ENCODE results near the gene DPEP1. TPM values are rescaled to one million over a fixed set of nuclear protein-coding genes. Genes with fewer than 3 reads are reported as not detected.
A peak's percentile ranks its signal among the peaks of the same experiment; 100 is the strongest.

Gene DPEP1
- total and polyA plus RNA-seq, 2 donors from 2014 or later = 24.2 to 433 TPM

DNA sequence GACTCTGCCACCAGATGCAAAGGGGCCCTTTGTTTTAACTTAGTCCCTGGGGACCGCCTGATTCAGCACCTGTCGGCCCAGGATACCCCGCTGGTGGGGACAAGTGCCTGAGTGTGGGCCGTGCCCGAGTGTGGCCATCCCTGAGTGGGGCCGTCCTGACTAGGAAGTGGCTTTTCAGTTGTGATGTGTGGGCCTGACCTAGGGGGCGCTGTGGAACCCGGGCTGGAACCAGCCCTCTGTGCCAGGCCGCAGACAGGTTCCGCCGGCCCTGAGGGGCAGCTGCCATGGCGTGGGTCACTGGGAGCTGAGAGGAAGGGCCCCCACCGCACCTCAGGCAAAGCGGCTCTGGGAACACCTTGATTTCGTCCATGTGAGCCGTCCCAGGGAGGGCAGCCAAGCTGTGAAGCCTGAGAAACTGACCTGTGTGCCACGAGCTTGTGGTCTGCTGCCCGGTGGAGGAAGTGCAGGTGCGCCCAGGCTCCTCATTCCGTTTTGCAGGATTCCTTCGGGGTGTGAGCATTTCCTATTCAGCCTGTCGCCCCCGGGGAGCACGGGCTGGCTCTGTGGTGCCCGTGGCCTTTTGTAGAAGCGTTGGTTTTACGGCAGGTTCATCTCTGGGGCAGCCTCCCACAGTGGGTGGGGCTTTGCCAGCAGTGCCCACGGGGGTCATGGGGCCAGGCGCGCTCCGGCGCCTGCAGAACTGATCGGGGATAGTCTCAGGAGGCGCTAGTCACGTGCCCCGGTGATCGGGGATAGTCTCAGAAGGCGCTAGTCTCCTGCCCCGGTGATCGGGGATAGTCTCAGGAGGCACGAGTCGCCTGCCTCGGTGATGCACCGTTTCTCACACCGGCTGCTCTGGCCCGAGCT, 47.7 kb upstream of the DPEP1 start:
- Histone ChIP-seq H3K9ac (ENCODE audit: low read length in 3 of 3) (no peak overlapping the region), H3K4me1 (ENCODE audit: control insufficient read depth in 2 of 3, insufficient read depth in 2 of 3, low read depth in 1 of 3, low read length in 3 of 3) (peaks cover 6 to 26% (median 14%) of the 10 kb centered on the region in 3 donors), H3K4me3 (ENCODE audit: low read length in 3 of 3) (peak overlapping the region in 1 of 3 donors; percentile 17), H3K27ac (ENCODE audit: low read depth in 2 of 2, low read length in 2 of 2) (peak overlapping the region; percentile 17 to 41), H3K36me3 (ENCODE audit: control insufficient read depth in 2 of 3, insufficient read depth in 3 of 3, low read length in 3 of 3) (peaks cover 13 to 33% (median 24%) of the 10 kb centered on the region in 3 donors), H3K27me3 (ENCODE audit: control insufficient read depth, insufficient read depth, low read length) (no peaks in the 10 kb centered on the region), H3K9me3 (ENCODE audit: control insufficient read depth in 2 of 3, insufficient read depth in 1 of 3, low read length in 3 of 3) (no peaks in the 10 kb centered on the region)
- FAIRE-seq (no peak), DNase-seq (peak; percentile 64 to 82 (median 66))
- intact Hi-C loops (cut with DNase I) = no loop called here
- TF ChIP-seq, protein P1, sequence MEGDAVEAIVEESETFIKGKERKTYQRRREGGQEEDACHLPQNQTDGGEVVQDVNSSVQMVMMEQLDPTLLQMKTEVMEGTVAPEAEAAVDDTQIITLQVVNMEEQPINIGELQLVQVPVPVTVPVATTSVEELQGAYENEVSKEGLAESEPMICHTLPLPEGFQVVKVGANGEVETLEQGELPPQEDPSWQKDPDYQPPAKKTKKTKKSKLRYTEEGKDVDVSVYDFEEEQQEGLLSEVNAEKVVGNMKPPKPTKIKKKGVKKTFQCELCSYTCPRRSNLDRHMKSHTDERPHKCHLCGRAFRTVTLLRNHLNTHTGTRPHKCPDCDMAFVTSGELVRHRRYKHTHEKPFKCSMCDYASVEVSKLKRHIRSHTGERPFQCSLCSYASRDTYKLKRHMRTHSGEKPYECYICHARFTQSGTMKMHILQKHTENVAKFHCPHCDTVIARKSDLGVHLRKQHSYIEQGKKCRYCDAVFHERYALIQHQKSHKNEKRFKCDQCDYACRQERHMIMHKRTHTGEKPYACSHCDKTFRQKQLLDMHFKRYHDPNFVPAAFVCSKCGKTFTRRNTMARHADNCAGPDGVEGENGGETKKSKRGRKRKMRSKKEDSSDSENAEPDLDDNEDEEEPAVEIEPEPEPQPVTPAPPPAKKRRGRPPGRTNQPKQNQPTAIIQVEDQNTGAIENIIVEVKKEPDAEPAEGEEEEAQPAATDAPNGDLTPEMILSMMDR (IDR thresholded peaks at IDR 0.05; ENCODE audit: borderline replicate concordance, extremely low read depth, insufficient read depth) = peak; percentile 58

DNA sequence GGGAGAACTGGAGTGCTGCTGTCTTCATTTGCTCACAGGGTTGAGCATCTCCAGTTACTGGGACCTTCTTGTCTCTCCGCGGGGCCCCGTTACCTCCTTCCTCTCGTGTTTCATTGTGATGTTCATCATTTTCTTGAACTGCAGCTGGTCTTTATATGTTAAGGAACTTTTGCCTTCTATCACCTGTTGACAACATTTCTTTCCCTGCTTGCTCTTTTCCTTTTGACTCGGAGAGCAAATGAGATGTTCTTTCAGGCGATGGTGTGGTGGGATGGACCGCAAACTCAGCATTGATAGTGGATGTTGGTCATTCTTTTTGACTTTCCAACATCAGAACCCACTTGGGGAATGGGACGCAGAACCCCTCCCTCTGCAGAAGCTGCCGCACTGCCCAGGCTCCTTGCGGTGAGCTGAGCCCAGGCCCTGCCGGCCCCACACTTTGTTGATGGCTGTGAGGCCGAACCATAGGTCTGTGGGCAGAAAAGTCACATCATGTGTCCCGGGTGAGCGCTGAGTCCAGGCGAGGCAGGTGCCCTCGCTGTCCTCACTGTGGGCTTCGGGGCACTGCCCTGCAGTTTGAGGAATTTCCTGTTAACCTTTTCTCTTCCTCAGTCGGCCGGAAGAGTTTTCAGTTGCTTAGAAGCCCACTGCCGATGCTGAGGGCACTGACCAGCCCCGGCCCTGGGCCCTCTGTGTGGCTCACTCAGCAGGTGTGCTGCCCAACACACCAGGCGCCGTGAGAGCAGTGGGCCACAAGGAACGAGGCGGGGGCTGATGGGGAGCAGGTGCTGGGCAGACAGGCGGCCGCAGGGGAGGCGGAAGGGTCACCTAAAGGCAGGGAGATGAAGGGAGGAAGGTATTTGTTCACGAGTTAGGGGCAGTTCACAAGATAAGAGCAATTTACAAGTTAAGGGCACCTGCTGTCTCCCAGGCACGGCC, 45.5 kb upstream of the DPEP1 start:
- FAIRE-seq (no peak), DNase-seq (peak in 1 of 5 donors; percentile 64)
- Histone ChIP-seq H3K9me3 (ENCODE audit: control insufficient read depth in 2 of 3, insufficient read depth in 1 of 3, low read length in 3 of 3) (no peaks in the 10 kb centered on the region), H3K9ac (ENCODE audit: low read length in 3 of 3) (no peak overlapping the region), H3K4me3 (ENCODE audit: low read length in 3 of 3) (no peak overlapping the region), H3K4me1 (ENCODE audit: control insufficient read depth in 2 of 3, insufficient read depth in 2 of 3, low read depth in 1 of 3, low read length in 3 of 3) (peaks cover 0 to 19% (median 13%) of the 10 kb centered on the region in 3 donors), H3K27ac (ENCODE audit: low read depth in 2 of 2, low read length in 2 of 2) (no peak overlapping the region), H3K36me3 (ENCODE audit: control insufficient read depth in 2 of 3, insufficient read depth in 3 of 3, low read length in 3 of 3) (peaks cover 3 to 16% (median 12%) of the 10 kb centered on the region in 3 donors), H3K27me3 (ENCODE audit: control insufficient read depth, insufficient read depth, low read length) (no peaks in the 10 kb centered on the region)
- TF ChIP-seq, protein P1 (IDR thresholded peaks at IDR 0.05; ENCODE audit: borderline replicate concordance, extremely low read depth, insufficient read depth) = no peak
- intact Hi-C loops (cut with DNase I) = no loop called here

DNA sequence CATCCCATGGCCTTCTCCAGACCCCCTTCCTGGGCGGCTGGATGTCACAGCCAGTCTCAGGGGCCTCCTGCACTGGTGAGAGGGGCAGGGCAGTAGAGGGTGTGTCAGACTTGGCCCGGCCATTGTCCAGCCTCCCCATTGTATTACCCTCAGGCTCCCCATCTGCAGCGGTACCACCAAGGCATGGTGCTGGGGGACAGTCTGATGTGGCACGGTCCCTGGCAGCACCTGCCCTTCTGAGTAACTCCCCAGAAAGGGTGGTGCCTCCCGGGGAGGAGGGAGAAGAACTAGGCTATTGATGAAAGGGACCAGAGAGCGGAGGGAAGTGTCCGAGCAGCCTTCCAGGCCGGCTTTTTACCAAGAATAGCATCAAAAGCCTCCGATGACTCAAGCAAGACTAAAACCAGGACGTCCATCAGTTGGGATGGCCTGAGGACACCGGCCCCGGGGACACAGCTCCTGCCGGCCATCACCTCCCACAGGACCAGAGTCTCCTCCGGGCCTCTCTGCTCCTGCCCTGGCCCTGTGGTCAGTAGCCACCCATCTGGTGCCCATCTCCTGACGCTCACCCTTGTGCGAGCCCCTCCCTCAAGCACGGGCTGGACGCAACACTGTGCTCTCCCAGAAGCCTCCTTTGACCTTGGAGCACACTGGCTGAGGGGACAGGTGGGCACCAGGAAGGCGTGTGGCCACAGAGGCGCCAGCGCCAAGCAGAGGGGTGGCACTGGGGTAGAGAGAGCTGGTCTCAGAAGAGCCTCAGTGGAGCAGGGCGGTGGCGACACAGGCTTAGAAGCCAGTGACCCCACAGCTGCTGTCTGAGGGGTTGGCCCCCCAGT, 43.7 kb upstream of the DPEP1 start:
- FAIRE-seq = no peak

More for the DNA sequence above, 43.7 kb upstream of the DPEP1 start:
- intact Hi-C loops (cut with DNase I) = loop anchor here (10.0 kb wide), 1 partner anchor 75 kb away; no protein-coding TSS in a partner anchor
- TF ChIP-seq, protein P1 (IDR thresholded peaks at IDR 0.05; ENCODE audit: borderline replicate concordance, extremely low read depth, insufficient read depth) = no peak
- no peak overlapping the region for H3K27ac ChIP-seq (ENCODE audit: low read depth in 2 of 2, low read length in 2 of 2)
- no peaks in the 10 kb centered on the region for H3K9me3 ChIP-seq (ENCODE audit: control insufficient read depth in 2 of 3, insufficient read depth in 1 of 3, low read length in 3 of 3)
- DNase-seq = no peak
- H3K9ac ChIP-seq (ENCODE audit: low read length in 3 of 3) = no peak overlapping the region
- H3K36me3 ChIP-seq (ENCODE audit: control insufficient read depth in 2 of 3, insufficient read depth in 3 of 3, low read length in 3 of 3) = peaks cover 0 to 3% (median 0%) of the 10 kb centered on the region in 3 donors
- H3K4me3 ChIP-seq (ENCODE audit: low read length in 3 of 3) = no peak overlapping the region
- peaks cover 0 to 24% (median 11%) of the 10 kb centered on the region in 3 donors for H3K4me1 ChIP-seq (ENCODE audit: control insufficient read depth in 2 of 3, insufficient read depth in 2 of 3, low read depth in 1 of 3, low read length in 3 of 3)
- no peaks in the 10 kb centered on the region for H3K27me3 ChIP-seq (ENCODE audit: control insufficient read depth, insufficient read depth, low read length)
